ENCODE data around the gene OPRM1. TPM values are rescaled to one million over a fixed set of nuclear protein-coding genes. Genes with fewer than 3 reads are reported as not detected.

OPRM1 gene
- total and polyA plus RNA-seq, 2 of the 8 experiments (the other 6 are each of a cell fraction or from before 2014, with no cell fraction given) = not detected

DNA sequence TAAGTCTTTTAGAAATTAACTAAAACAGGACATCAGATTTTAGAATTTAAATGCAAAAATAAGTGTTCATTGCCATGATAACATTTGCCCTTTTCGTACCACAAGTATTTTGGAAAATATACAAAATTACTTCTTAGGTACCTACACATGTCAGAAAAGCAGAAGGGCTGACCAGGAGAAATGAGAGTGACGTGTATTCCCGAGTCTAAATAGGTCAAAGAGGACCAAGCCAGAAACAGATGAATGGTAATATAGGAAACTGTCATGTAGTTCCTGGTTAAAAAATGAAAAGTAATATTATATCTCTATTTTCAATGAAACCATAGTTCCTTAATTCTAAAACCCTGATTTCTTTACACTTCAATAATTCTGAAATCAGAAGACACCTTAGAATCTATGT is 191.4 kb downstream of the OPRM1 start:
- Histone ChIP-seq H4K20me1 (replicated peaks in 1 of 2; ENCODE audit: control insufficient read depth in 1 of 2, insufficient read depth in 2 of 2, low read length in 2 of 2) (no peaks in the 10 kb centered on the region), H2BK12ac (ENCODE audit: low read depth, low read length) (no peak overlapping the region), H3K4me2 (ENCODE audit: insufficient read depth in 1 of 2, low read depth in 2 of 2, low read length in 2 of 2) (no peak overlapping the region), H2AK5ac (ENCODE audit: low read depth, low read length) (no peak overlapping the region), H4K8ac (ENCODE audit: extremely low read depth, insufficient read depth, low read length) (no peak overlapping the region), H3K9me3 (ENCODE audit: insufficient read depth in 2 of 2, low read depth in 1 of 2, low read length in 1 of 2) (no peaks in the 10 kb centered on the region; a peak in 1 of 4 replicates), H2BK120ac (replicated peaks; ENCODE audit: low read depth, low read length) (no peak overlapping the region), H2AFZ (ENCODE audit: low read length) (no peak overlapping the region), H3K14ac (ENCODE audit: insufficient read length) (no peak overlapping the region), H3K36me3 (ENCODE audit: control insufficient read depth in 2 of 4, insufficient read depth in 4 of 4, low read length in 3 of 4) (no peaks in the 10 kb centered on the region), H3K56ac (replicated peaks; ENCODE audit: insufficient read length, low read depth, low read length) (no peak overlapping the region), H2BK20ac (ENCODE audit: low read length) (no peak overlapping the region), H4K91ac (replicated peaks; ENCODE audit: insufficient read length, low read length) (no peak overlapping the region), H3K27me3 (replicated peaks in 1 of 4; ENCODE audit: control insufficient read depth in 3 of 4, extremely low read depth in 1 of 4, insufficient read depth in 3 of 4, low read length in 3 of 4) (no peaks in the 10 kb centered on the region), H2BK5ac (ENCODE audit: low read depth, low read length) (no peak overlapping the region), H3K18ac (ENCODE audit: extremely low read depth, low read length) (no peak overlapping the region), H3K4me1 (replicated peaks in 1 of 4; ENCODE audit: control insufficient read depth in 3 of 4, insufficient read depth in 4 of 4, low read length in 3 of 4) (no peaks in the 10 kb centered on the region), H3K4me3 (ENCODE audit: extremely low read depth in 1 of 4, insufficient read depth in 2 of 4, low read depth in 3 of 4, low read length in 4 of 4) (no peak overlapping the region), H3K79me1 (ENCODE audit: low read depth, low read length) (no peaks in the 10 kb centered on the region), H2BK15ac (ENCODE audit: low read length) (no peak overlapping the region), H3K9ac (replicated peaks in 1 of 4; ENCODE audit: extremely low read depth in 1 of 4, low read depth in 3 of 4, low read length in 3 of 4) (no peak overlapping the region), H4K5ac (ENCODE audit: insufficient read length, low read depth, low read length) (no peak overlapping the region), H3K79me2 (ENCODE audit: control insufficient read depth in 1 of 2, insufficient read depth in 2 of 2, low read length in 2 of 2) (no peaks in the 10 kb centered on the region), H3K27ac (ENCODE audit: low read depth, low read length) (no peak overlapping the region), H3K23me2 (ENCODE audit: low read depth, low read length) (no peaks in the 10 kb centered on the region), H3K23ac (ENCODE audit: insufficient read length) (no peak overlapping the region), H3K4ac (replicated peaks; ENCODE audit: insufficient read length, low read depth, low read length) (no peak overlapping the region)
- ChIA-PET CTCF (ENCODE audit: partially characterized antibody) (no interaction called here), POLR2A (ENCODE audit: partially characterized antibody) (no interaction called here)
- DNase-seq (ENCODE audit: low read depth in 1 of 2, low spot score in 2 of 2) (no peak), FAIRE-seq (no peak)
- 94% methylated on average over 3 of the region's 3 CpGs; no CpG with 5 or more reads in 1 of the 2 experiments for WGBS, 2 experiments (ENCODE audit: extremely low coverage in 1 of 2, insufficient coverage in 1 of 2, insufficient read length in 1 of 2, insufficient replicate concordance in 2 of 2, low coverage in 1 of 2, low lambda C conversion rate in 2 of 2, missing lambda C conversion rate in 1 of 2)
- TF ChIP-seq POU5F1 (IDR thresholded peaks at IDR 0.05; ENCODE audit: low read depth, low read length) = no peak
- TF ChIP-seq ZNF274 (IDR thresholded peaks at IDR 0.05; ENCODE audit: borderline replicate concordance, extremely low read depth, low read length) = no peak
- no peak for TF ChIP-seq KDM1A (IDR thresholded peaks at IDR 0.05; ENCODE audit: borderline replicate concordance, low read length)
- no peak for TF ChIP-seq POLR2A (IDR thresholded peaks at IDR 0.05; ENCODE audit: control extremely low read depth in 1 of 2, low read depth in 2 of 2, low read length in 2 of 2)

Measured in H1 (cell line).